Measurements from ENCODE around the gene DPH2. TPM values are rescaled to one million over a fixed set of nuclear protein-coding genes. Genes with fewer than 3 reads are reported as not detected.

Gene DPH2
- total RNA-seq, 1 experiment from 2014 or later: 57.5 TPM

GRCh38 chr1:43991476-43992231 is 21.8 kb downstream of the DPH2 start, which contains the start of gene CCDC24 (continued):
- TF ChIP-seq ARID4B (CRISPR knock-in tag; IDR thresholded peaks at IDR 0.05; ENCODE audit: borderline replicate concordance) (peak; percentile 38; the same call in 1 of the 2 replicates), SP1 (CRISPR knock-in tag; conservative IDR thresholded peaks at IDR 0.05) (peak; percentile 77), ZBTB21 (CRISPR knock-in tag; IDR thresholded peaks at IDR 0.05; ENCODE audit: borderline replicate concordance) (peak; percentile 79), E2F1 (CRISPR knock-in tag; IDR thresholded peaks at IDR 0.05) (0 out of 2 replicates have a peak, but pooled peaks have one; percentile 3), ZBTB43 (CRISPR knock-in tag; IDR thresholded peaks at IDR 0.05) (no peak), GABPB1 (CRISPR knock-in tag; IDR thresholded peaks at IDR 0.05) (peak; percentile 61), PRDM15 (CRISPR knock-in tag; IDR thresholded peaks at IDR 0.05) (peak; percentile 64), PRRX2 (CRISPR knock-in tag; IDR thresholded peaks at IDR 0.05) (0 out of 2 replicates have a peak, but pooled peaks have one; percentile 6), ETV6 (CRISPR knock-in tag; IDR thresholded peaks at IDR 0.05) (peak; percentile 36; the same call in 1 of the 2 replicates), E2F5 (CRISPR knock-in tag; IDR thresholded peaks at IDR 0.05) (peak; percentile 77; the same call in 1 of the 2 replicates), ATF1 (CRISPR knock-in tag; IDR thresholded peaks at IDR 0.05) (0 out of 2 replicates have a peak, but pooled peaks have one; percentile 31), AR (CRISPR knock-in tag; IDR thresholded peaks at IDR 0.05) (0 out of 2 replicates have a peak, but pooled peaks have one; percentile 56), USF2 (CRISPR knock-in tag; IDR thresholded peaks at IDR 0.05) (peak; percentile 42), USF1 (CRISPR knock-in tag; IDR thresholded peaks at IDR 0.05) (peak; percentile 42; the same call in 1 of the 2 replicates), CREM (CRISPR knock-in tag; IDR thresholded peaks at IDR 0.05) (no peak), MAX (CRISPR knock-in tag; IDR thresholded peaks at IDR 0.05) (peak; percentile 61; the same call in 1 of the 2 replicates), NFATC4 (CRISPR knock-in tag; IDR thresholded peaks at IDR 0.05) (peak; percentile 51; the same call in 1 of the 2 replicates), ZNF232 (CRISPR knock-in tag; IDR thresholded peaks at IDR 0.05) (0 out of 2 replicates have a peak, but pooled peaks have one; percentile 50), KAT7 (CRISPR knock-in tag; IDR thresholded peaks at IDR 0.05; ENCODE audit: borderline replicate concordance) (no peak)

Measured in WTC11 (cell line).